Stimulated activated CD4-positive, alpha-beta T cell treated with anti-CD3 and anti-CD28 coated beads, Interleukin-15, amount 100 ng/mL, for 1 hour (primary cell): ENCODE results near the gene ALG2.
"Not testable (repeated sequence)": the region's sequence is repeated elsewhere in the genome, so short reads cannot be mapped to it uniquely, and the experiment has no call there.

ENCODE experiments used
- DNase-seq, 2 donors: peaks; one replicate each; pipeline ENCODE4 v3.0.0-alpha.2; 2020; ENCODE audit warnings: low read depth in 1 of 2, low spot score in 1 of 2

ALG2 gene

GRCh38 chr9:99238331-99238730 is 16.6 kb upstream of the ALG2 start:
- no peak for DNase-seq

DNA sequence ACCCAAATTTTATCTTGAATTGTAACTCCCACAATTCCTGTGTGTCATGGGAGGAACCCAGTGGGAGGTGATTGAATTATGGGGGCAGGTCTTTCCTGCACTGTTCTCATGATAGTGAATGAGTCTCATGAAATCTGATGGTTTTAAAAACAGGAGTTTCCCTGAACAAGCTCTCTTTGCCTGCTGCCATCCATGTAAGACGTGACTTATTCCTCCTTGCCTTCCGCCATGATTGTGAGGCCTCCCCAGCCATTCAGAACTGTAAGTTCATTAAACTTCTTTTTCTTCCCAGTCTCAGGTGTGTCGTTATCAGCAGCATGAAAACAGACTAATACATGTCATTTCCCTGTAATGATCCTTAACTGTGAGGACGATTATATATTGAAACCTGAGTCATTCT is 16.1 kb upstream of the ALG2 start:
- DNase-seq, result not testable (repeated sequence)

GRCh38 chr9:99237356-99237755 is 15.6 kb upstream of the ALG2 start:
- DNase-seq, result no peak

DNA sequence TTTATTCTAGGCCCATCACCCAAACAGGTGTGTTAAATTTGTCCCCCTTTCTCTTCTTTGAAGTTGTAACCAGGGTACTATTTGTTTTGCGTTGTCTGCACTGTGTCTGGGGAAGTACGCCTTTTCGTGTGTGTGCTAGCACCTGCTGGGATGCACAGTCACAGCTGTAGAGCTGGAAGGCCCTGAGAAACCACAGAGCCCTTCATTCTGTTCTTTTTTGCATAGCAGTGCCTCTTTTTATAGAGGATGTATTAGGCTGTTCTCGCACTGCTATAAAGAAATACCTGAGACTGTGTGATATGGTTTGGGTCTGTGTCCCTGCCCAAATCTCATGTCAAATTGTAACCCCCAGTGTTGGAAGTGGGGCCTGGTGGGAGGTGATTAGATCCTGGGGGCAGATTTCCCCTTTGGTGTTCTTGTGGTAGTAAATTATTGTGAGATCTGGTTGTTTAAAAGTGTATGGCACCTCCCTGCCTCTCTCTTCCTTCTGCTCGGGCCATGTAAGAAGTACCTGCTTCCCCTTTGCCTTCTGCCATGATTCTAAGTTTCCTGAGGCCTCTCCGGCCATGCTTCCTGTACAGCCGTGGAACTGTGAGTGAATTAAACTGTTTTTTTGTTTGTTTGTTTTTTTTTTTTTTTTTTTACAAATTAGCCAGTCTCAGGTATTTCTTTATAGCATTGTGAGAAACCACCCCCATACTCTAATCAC is 14.3 kb upstream of the ALG2 start:
- no peak for DNase-seq

GRCh38 chr9:99235069-99235468 is 13.3 kb upstream of the ALG2 start:
- no peak for DNase-seq

GRCh38 chr9:99234618-99235017 is 12.9 kb upstream of the ALG2 start:
- no peak for DNase-seq

- peak in 1 of 2 donors; percentile 22 for DNase-seq
Measured at GRCh38 chr9:99231711-99232110, 10.0 kb upstream of the ALG2 start.

GRCh38 chr9:99230206-99230605 is 8.5 kb upstream of the ALG2 start:
- DNase-seq, result no peak

GRCh38 chr9:99226054-99226453 is 4.3 kb upstream of the ALG2 start:
- no peak for DNase-seq

DNA sequence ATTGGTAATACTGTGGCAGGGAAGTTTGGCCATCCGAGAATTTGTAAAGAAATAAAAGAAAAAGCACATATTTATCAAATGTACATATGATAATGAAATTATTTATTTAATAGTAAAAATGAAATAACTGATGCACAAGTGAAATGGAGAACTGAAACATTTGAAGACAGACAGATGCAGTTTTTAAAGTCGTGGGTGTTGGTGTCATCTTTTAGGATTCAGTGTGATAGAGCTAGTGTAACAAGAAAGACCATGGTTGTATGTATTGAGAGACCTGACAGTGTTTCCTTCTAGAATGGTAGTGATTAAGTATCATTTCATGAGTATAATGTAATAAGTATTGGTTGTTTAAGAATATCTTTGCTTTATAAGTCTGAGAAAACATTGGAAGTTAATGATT is 2.7 kb upstream of the ALG2 start:
- no peak for DNase-seq

GRCh38 chr9:99222416-99223270 is 901 bp upstream of the ALG2 start:
- DNase-seq, result no peak

GRCh38 chr9:99221266-99221620 is 499 bp downstream of the ALG2 start:
- DNase-seq, result no peak

DNA sequence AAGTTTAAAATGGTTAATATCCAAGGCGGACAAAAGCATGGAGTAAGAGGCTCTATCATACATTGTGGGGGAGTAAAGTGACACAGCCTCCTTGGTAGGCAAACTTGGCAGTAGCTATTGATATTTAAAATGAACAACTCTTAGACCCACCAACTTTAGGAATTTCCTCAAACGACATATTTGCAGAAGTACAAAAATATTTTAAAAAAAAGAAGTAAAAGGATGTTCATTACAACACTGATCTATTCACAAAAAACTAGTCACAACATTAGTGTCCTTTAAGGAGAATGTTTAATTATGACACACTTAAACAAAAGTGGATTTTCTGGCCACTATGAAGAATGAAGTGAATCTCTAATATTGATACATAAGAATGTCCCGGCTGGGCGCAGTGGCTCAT is 1.7 kb downstream of the ALG2 start:
- DNase-seq, result no peak

DNA sequence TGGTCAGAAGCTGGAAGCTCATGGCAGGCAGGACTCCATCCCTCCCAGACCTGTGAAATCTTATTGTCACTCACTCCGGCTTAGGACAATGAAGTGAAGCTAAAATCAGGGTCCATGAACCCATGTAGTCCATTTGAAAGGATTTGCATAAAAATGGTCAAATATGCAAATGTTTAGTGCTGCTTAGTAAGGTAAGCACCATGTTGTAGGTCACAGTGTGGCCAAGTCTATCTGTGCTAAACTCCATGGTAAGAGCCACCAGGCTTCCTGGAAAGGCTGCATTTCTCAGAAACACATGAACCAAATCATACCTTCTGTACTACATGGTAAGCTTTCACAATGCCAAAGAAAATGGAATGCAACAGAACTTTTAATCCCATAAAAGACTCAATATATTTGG is 5.7 kb downstream of the ALG2 start:
- no peak for DNase-seq

- no peak for DNase-seq
Measured at GRCh38 chr9:99213197-99213596, 8.5 kb downstream of the ALG2 start.

GRCh38 chr9:99211746-99212145 is 10.0 kb downstream of the ALG2 start:
- DNase-seq, result no peak

GRCh38 chr9:99210572-99210971 is 11.2 kb downstream of the ALG2 start:
- no peak for DNase-seq

GRCh38 chr9:99201603-99202002 is 20.1 kb downstream of the ALG2 start:
- DNase-seq, result no peak

- DNase-seq, result no peak
Measured at GRCh38 chr9:99199938-99200539, 21.7 kb downstream of the ALG2 start.

DNA sequence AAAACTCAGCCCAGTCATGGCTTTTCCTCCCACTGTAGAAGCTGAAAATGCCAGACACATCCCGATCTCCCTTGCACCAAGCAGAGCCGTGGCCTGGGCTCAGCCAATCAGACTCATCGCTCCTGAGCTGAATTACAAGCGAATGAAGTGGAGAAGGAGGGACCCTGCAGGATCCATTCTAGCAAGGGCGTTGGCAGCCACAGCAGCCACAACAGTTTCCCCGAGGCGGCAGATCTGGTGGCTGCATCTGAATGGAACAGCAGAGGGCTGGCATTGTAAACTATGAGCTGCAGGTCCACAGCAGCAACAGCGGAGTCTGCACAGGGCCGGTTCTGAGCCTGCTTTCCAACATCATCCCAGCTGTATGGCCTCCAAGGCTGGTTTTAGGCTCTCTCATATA is 23.8 kb downstream of the ALG2 start:
- DNase-seq, result no peak

DNA sequence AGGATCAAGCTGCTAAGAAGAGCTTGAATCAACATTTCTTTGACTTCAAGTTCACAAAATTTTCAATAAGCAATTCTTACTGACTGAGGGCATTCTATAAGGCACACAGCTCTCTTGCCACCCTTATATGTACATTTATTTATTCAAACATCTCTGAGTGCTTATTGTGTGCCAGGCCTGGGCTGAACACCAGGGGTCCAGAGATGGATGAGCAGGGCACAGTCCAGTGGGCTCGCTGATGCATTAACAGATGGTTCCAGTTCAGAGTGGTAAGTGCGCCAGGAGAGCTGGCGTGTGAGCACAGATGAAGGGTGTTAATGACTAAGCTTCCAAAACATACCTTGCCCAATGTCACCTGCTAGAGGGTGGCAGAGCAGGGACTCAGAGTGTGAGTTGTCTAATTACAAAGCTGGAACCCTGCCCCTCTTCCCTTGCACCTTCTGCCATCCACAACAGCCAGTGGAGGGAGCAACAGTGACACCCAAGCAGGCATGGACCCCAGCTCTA is 24.6 kb downstream of the ALG2 start:
- no peak for DNase-seq

- not testable (repeated sequence) for DNase-seq
Measured at GRCh38 chr9:99196484-99196883, 25.3 kb downstream of the ALG2 start.
